ENCODE results near the gene MAD1L1. TPM values are rescaled to one million over a fixed set of nuclear protein-coding genes. Genes with fewer than 3 reads are reported as not detected.

The MAD1L1 gene
- total RNA-seq, 4 donors from 2014 or later, result 21.0 to 49.7 (median 29.8) TPM

DNA sequence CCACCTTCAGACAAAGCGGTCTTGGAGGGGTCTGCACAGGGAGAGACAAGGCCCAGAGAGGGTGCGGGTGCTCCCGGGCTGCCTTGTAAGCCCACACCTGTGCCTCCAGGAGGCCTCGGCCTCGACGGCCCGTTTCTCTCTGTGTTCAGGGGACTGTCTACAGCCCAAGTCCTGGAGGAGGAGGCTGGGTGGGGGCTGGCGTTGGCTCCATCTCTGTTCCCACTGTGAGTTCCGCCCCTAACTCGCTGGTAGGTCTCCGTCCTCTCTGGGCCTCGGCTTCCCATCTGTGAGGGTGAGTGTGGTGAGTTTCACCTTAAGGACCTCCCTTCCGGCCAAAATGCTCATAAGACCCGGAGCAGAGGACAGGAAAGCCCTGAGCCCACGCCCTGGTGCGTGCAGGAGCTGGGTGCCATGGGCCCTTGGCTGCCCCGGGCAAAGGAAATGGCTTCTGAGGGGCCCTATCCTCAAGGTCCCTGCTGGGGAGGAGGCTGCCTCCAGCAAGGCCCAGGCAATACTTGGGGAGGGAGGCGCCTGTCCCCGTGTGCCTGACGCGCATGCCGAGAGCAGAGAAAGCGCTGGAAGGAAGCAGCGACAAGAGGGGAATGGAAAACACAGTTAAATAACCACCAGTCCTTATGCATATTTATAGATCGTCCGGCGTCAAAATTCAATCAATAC lies 285.8 kb downstream of the MAD1L1 start:
- TF ChIP-seq, protein P1, sequence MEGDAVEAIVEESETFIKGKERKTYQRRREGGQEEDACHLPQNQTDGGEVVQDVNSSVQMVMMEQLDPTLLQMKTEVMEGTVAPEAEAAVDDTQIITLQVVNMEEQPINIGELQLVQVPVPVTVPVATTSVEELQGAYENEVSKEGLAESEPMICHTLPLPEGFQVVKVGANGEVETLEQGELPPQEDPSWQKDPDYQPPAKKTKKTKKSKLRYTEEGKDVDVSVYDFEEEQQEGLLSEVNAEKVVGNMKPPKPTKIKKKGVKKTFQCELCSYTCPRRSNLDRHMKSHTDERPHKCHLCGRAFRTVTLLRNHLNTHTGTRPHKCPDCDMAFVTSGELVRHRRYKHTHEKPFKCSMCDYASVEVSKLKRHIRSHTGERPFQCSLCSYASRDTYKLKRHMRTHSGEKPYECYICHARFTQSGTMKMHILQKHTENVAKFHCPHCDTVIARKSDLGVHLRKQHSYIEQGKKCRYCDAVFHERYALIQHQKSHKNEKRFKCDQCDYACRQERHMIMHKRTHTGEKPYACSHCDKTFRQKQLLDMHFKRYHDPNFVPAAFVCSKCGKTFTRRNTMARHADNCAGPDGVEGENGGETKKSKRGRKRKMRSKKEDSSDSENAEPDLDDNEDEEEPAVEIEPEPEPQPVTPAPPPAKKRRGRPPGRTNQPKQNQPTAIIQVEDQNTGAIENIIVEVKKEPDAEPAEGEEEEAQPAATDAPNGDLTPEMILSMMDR (IDR thresholded peaks at IDR 0.05; ENCODE audit: low read depth), result no peak

DNA sequence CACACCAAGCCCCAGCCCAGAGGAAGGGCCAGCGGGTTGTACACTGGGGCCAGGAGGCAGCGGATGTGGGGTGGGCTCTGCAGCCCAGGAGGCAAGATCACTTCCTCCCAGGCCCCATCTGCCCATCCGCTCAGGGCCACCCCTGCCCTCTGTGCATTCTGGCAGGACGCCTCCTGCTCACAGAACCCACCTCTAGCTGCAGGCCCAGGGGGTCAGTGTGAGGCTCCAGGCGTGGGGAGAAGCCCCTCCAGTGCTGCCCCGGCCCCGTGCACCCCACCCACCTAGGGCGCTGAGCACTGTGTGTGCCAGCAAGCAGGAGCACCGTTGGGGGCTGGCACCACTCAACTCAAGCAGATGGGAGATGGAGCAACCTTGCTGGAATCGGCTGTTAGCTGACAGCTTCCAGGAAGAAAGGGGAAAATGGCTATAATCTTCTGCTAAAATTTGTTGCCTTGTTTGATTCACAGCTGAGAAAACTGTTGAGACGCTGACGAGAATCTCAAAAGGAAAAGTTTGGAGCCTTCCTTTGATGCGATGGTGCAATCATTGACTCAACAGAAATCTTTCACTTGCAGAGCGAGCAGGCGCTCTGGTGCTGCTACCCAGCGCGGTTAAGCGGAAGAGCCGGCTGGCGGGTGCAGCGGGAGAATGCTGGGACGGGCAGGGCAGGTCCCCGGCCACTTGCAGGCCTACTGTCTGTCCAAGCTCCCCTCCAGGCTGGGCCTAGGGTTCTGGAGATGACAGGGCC lies 286.5 kb downstream of the MAD1L1 start:
- TF ChIP-seq, protein P1 (IDR thresholded peaks at IDR 0.05; ENCODE audit: low read depth), result no peak

DNA sequence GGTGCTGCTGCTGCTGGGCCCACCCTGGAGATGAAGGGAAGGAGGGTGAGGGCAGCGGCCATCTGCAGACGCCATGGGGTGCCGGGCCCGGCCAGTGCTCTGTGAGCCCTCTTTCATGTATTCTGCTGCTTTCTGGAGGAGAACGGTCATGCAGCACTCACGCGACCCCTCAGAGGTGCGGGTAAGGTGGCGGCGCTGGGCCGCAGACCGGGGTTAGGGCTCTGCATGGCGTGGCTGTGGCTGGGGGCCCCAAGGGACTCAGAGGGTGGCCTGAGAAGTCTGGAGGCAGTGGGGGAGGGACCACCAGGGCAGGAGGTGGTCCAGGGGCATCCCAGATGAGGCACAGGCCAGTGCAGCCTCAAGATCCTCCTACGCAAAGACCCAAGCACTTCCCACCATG lies 287.2 kb downstream of the MAD1L1 start:
- TF ChIP-seq, protein P1 (IDR thresholded peaks at IDR 0.05; ENCODE audit: low read depth), result no peak

DNA sequence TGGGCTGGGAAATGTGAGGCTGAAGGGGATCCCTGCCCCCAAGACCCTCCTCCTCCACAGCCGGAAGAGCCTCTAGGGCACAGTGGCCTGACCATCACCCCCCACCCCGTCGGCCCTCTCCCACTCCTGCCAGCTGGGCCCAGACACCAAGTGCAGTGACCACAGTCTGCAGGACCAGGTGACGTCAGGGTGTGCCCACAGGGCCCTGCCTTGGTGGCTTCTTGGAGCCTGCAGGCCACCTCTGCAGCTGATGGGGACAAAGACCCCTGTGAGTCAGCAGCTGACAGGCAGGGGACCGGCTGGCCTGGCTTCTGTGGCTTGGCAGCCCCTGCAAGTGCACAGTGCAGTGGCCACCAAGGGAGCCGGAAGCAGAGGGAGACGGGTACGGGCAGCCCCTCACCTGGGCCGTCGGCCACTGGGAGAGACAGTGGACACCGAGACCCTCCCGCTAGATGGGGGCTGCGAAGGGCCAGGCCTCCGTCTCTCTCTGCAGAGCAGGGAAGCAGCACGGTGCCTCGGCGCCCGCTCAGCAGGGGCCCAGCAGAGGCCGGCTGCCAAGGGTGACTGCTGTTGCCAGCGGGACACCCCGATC lies 288.0 kb downstream of the MAD1L1 start:
- TF ChIP-seq, protein P1 (IDR thresholded peaks at IDR 0.05; ENCODE audit: low read depth), result no peak

DNA sequence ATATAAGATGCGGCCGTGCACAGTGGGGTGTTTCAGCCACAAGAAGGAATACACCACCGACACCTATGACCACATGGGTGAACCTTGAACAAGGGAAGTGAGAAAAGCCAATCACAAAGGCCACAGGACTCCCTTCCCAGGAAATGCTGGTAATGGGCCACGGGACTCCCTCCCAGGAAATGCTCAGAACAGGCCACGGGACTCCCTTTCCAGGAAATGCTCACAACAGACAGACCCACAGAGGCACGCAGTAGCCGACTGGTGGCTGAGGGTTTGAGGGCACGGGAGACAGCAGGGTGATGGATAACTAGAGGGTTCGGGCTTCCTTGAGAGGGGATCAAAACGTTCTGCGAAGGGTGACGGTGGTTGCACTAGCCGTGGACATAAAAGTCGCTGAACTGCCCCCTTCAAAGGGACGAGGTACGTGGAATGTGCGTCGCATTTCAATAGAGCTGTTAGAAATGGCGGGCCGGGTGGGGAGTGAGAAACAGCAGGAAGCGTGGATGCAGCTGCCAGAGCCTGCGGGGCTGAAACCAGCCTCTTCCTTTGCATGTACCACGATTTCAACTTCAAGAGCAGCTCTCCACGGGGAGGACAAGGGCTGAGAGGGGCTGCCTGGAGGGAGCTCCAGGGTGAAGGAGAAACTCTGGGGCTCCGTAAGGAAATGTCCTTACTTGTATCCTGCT lies 288.7 kb downstream of the MAD1L1 start:
- TF ChIP-seq, protein P1 (IDR thresholded peaks at IDR 0.05; ENCODE audit: low read depth), result no peak

DNA sequence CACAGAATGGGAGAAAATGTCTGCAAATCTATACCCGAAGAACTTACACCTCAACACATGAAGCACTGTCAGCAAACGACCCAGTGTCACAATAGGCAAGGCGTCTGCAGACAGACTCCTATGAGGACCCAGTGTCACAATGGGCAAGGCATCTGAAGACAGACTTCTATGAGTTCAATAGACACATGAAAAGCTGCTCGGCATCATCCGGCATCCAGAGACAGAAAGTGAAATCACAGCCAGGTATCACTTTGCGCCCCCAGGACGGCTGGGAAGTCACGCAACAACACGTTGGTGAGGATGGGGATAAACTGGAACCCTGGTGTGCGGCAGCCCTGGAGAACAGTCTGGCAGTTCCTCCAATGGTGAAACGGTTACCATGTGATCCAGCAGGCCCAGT lies 289.4 kb downstream of the MAD1L1 start:
- TF ChIP-seq, protein P1 (IDR thresholded peaks at IDR 0.05; ENCODE audit: low read depth), result no peak

DNA sequence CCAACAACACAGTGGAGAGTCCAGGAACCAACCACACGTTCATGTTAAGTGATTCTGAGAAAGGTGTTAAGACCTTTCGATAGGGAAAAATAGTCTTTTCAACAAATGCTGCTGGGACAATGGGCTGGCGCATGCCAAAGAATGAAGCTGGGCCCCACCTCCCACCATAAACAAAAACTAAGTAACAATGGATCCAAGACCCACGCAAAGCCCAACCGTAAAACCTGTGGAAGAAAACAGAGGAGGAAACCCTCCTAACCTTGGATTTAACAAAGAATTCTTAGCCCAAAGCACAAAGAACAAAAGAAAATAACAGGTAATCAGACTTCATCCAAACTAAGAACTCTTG lies 289.8 kb downstream of the MAD1L1 start:
- TF ChIP-seq, protein P1 (IDR thresholded peaks at IDR 0.05; ENCODE audit: low read depth), result no peak
